Measurements from ENCODE around the gene ARHGAP23.

DNA sequence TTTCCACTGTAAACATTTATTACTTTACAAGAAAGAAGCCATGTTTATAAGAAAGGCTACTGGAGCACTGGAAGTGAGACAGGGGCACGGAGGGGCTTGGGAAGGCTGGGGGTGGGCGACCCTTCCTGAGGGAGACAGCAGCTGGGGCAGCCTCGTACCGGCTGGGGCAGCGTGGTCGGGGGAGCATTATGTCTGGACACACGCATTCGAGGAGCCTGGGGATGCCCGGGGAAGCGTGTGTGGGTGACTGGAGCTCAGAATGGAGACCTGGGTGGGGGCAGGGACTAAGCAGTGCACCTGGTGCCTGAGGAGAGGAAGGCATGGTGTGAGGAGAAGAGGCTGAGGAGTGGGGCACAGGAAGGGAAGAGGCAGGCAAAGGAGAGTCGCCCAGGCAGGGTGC is 113.0 kb downstream of the ARHGAP23 start:
- TF ChIP-seq, protein P1, sequence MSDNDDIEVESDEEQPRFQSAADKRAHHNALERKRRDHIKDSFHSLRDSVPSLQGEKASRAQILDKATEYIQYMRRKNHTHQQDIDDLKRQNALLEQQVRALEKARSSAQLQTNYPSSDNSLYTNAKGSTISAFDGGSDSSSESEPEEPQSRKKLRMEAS (IDR thresholded peaks at IDR 0.05; ENCODE audit: low read depth, low read length): no peak
- TF ChIP-seq, protein P2, sequence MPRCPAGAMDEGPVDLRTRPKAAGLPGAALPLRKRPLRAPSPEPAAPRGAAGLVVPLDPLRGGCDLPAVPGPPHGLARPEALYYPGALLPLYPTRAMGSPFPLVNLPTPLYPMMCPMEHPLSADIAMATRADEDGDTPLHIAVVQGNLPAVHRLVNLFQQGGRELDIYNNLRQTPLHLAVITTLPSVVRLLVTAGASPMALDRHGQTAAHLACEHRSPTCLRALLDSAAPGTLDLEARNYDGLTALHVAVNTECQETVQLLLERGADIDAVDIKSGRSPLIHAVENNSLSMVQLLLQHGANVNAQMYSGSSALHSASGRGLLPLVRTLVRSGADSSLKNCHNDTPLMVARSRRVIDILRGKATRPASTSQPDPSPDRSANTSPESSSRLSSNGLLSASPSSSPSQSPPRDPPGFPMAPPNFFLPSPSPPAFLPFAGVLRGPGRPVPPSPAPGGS (IDR thresholded peaks at IDR 0.05; ENCODE audit: borderline replicate concordance, insufficient read depth, low read depth, low read length, poor library complexity, severe bottlenecking): no peak
- no peak for TF ChIP-seq RBBP5 (conservative IDR thresholded peaks at IDR 0.05)
- TF ChIP-seq MYC (IDR thresholded peaks at IDR 0.05; ENCODE audit: insufficient read depth, insufficient read length, insufficient replicate concordance, low read length, severe bottlenecking): no peak
- TF ChIP-seq RAD51 (IDR thresholded peaks at IDR 0.05): no peak
